IMR-90 (cell line): ENCODE measurements around the gene CSRP2. TPM values are rescaled to one million over a fixed set of nuclear protein-coding genes. Genes with fewer than 3 reads are reported as not detected.

Source experiments
- ATAC-seq: fragments of 200-7000 bp; cut with Tn5 transposase; 2 replicates; pipeline ENCODE4 v1.9.1; 2020; ENCODE audit warnings: low read depth, mild to moderate bottlenecking, moderate library complexity
- BruUV-seq: library from RNA; stranded (reverse); fragments of 400-500 nt; replicated peaks from 2 replicates; lab custom pipeline; 2021; lab: Mats Ljungman, UMichigan
- CTCF ChIA-PET: fragments of 300-600 bp; formaldehyde crosslinking; extraction: SDS; loops from one replicate; lab custom pipeline; 2021; ENCODE audit warnings: antibody characterized with exemption; lab: Yijun Ruan, JAX
- POLR2A ChIA-PET: fragments of 300-600 bp; sonication (Branson Sonifier 250); formaldehyde crosslinking; loops from one replicate; lab custom pipeline; 2022; ENCODE audit warnings: antibody characterized with exemption; ENCODE audit not compliant: unreplicated experiment; lab: Charles Lee
- DNase-seq: peaks from one replicate; pipeline ENCODE4 v3.0.0; 2013
- H2AFZ ChIP-seq: replicated peaks from 2 replicates; pipeline ENCODE3; 2013; ENCODE audit warnings: low read length, mild to moderate bottlenecking; ENCODE audit not compliant: poor library complexity
- H2AK5ac ChIP-seq: 2 replicates; pipeline ENCODE4 v1.6.1; 2013; ENCODE audit warnings: low read depth, low read length, inconsistent platforms
- H2AK9ac ChIP-seq: replicated peaks from 2 replicates; pipeline ENCODE3; 2013; ENCODE audit warnings: mild to moderate bottlenecking, low read depth, low read length, moderate library complexity; ENCODE audit not compliant: poor library complexity
- H2BK120ac ChIP-seq: 2 replicates; pipeline ENCODE4 v1.6.1; 2013; ENCODE audit warnings: low read depth, low read length, inconsistent platforms
- H2BK15ac ChIP-seq: 3 replicates; pipeline ENCODE4 v1.6.1; 2013; ENCODE audit warnings: low read depth, low read length, inconsistent platforms
- H2BK20ac ChIP-seq: 2 replicates; pipeline ENCODE4 v1.6.1; 2013; ENCODE audit warnings: low read depth, mild to moderate bottlenecking, inconsistent platforms, low read length, moderate library complexity
- H2BK5ac ChIP-seq: 2 replicates; pipeline ENCODE4 v1.6.1; 2013; ENCODE audit warnings: mild to moderate bottlenecking, low read depth, low read length, inconsistent platforms; ENCODE audit not compliant: poor library complexity, severe bottlenecking
- H3K14ac ChIP-seq: replicated peaks from 2 replicates; pipeline ENCODE4 v1.6.1; 2013; ENCODE audit warnings: low read depth, low read length, inconsistent platforms
- H3K18ac ChIP-seq: 2 replicates; pipeline ENCODE4 v1.6.1; 2013; ENCODE audit warnings: low read depth, low read length, control low read depth
- H3K23ac ChIP-seq: 2 replicates; pipeline ENCODE4 v1.6.1; 2013; ENCODE audit warnings: low read depth, low read length, inconsistent platforms
- H3K27ac ChIP-seq: 2 replicates; pipeline ENCODE4 v1.5.1; 2013; ENCODE audit warnings: mild to moderate bottlenecking, control low read depth, low read length; ENCODE audit not compliant: insufficient read depth
- H3K27me3 ChIP-seq: 2 replicates; pipeline ENCODE4 v1.6.1; 2013; ENCODE audit warnings: low read length; ENCODE audit not compliant: control insufficient read depth, insufficient read depth
- H3K36me3 ChIP-seq: 2 replicates; pipeline ENCODE4 v1.6.1; 2013; ENCODE audit warnings: low read length, mixed read lengths; ENCODE audit not compliant: control insufficient read depth, insufficient read depth
- H3K4ac ChIP-seq: 2 replicates; pipeline ENCODE4 v1.6.1; 2013; ENCODE audit warnings: low read depth, low read length, inconsistent platforms
- H3K4me1 ChIP-seq: 2 replicates; pipeline ENCODE4 v1.6.1; 2013; ENCODE audit warnings: low read length, mixed read lengths; ENCODE audit not compliant: control insufficient read depth, insufficient read depth
- H3K4me2 ChIP-seq: 2 replicates; pipeline ENCODE4 v1.6.1; 2013; ENCODE audit warnings: low read depth, mild to moderate bottlenecking, control low read depth, low read length, moderate library complexity
- H3K4me3 ChIP-seq: 2 replicates; pipeline ENCODE4 v1.5.1; 2013; ENCODE audit warnings: low read depth, mild to moderate bottlenecking, control low read depth, low read length, moderate library complexity; ENCODE audit not compliant: insufficient read depth
- H3K56ac ChIP-seq: 2 replicates; pipeline ENCODE4 v1.6.1; 2013; ENCODE audit warnings: low read length, inconsistent platforms; ENCODE audit not compliant: insufficient read depth; ENCODE audit errors: extremely low read depth
- H3K79me1 ChIP-seq, 2 experiments: 2 replicates each; pipeline ENCODE4 v1.6.1; 2013; ENCODE audit warnings: low read length in 2 of 2, inconsistent platforms in 1 of 2, low read depth in 1 of 2
- H3K9ac ChIP-seq: 2 replicates; pipeline ENCODE4 v1.6.1; 2013; ENCODE audit warnings: low read depth, low read length, control low read depth
- H3K9me1 ChIP-seq: 2 replicates; pipeline ENCODE4 v1.6.1; 2013; ENCODE audit warnings: low read length, inconsistent platforms; ENCODE audit not compliant: insufficient read depth
- H3K9me3 ChIP-seq: 2 replicates; pipeline ENCODE4 v1.6.1; 2013; ENCODE audit warnings: low read length; ENCODE audit not compliant: control insufficient read depth, insufficient read depth
- H4K20me1 ChIP-seq: 2 replicates; pipeline ENCODE4 v1.6.1; 2013; ENCODE audit warnings: low read length, inconsistent platforms; ENCODE audit not compliant: insufficient read depth
- H4K5ac ChIP-seq: 2 replicates; pipeline ENCODE4 v1.6.1; 2013; ENCODE audit warnings: mild to moderate bottlenecking, low read depth, low read length, control low read depth
- H4K8ac ChIP-seq, 2 experiments: 2 replicates each; pipeline ENCODE4 v1.6.1; 2013; ENCODE audit warnings: low read depth in 2 of 2, low read length in 2 of 2, control low read depth in 1 of 2, inconsistent platforms in 1 of 2
- H4K91ac ChIP-seq: 2 replicates; pipeline ENCODE4 v1.6.1; 2013; ENCODE audit warnings: low read depth, low read length, inconsistent platforms; ENCODE audit not compliant: insufficient read depth
- BHLHE40 ChIP-seq: fragments of 150-350 bp; IDR thresholded peaks from 2 replicates; pipeline ENCODE4 v1.6.1; 2016; ENCODE audit warnings: mild to moderate bottlenecking, low read depth, low read length
- CHD1 ChIP-seq: IDR thresholded peaks from 2 replicates; pipeline ENCODE4 v1.6.1; 2012; ENCODE audit warnings: low read depth, low read length, improper control_type of control experiment
- FOS ChIP-seq: fragments of 150-350 bp; IDR thresholded peaks from 2 replicates; pipeline ENCODE4 v1.6.1; 2016; ENCODE audit warnings: low read depth, low read length
- MAFK ChIP-seq: IDR thresholded peaks from 2 replicates; pipeline ENCODE4 v1.6.1; 2012; ENCODE audit warnings: low read depth, low read length, improper control_type of control experiment
- NFE2L2 ChIP-seq: fragments of 150-350 bp; IDR thresholded peaks from 2 replicates; pipeline ENCODE4 v1.6.1; 2016; ENCODE audit warnings: low read depth, mild to moderate bottlenecking, low read length
- POLR2A ChIP-seq: IDR thresholded peaks from 2 replicates; pipeline ENCODE4 v1.6.1; 2012; ENCODE audit warnings: mild to moderate bottlenecking, low read depth, low read length
- RAD21 ChIP-seq: IDR thresholded peaks from 2 replicates; pipeline ENCODE4 v1.6.1; 2012; ENCODE audit warnings: low read length, improper control_type of control experiment
- RCOR1 ChIP-seq: IDR thresholded peaks from 2 replicates; pipeline ENCODE4 v1.6.1; 2012; ENCODE audit warnings: mild to moderate bottlenecking, low read length, improper control_type of control experiment; ENCODE audit not compliant: insufficient replicate concordance
- SMC3 ChIP-seq: fragments of 150-350 bp; IDR thresholded peaks from 2 replicates; pipeline ENCODE4 v1.6.1; 2016; ENCODE audit warnings: low read depth, mild to moderate bottlenecking, antibody characterized with exemption, low read length, moderate library complexity
- dilution Hi-C: fragments of 300-500 bp; cut with HindIII; formaldehyde crosslinking; loops from one replicate; pipeline ENCODE4 v1.14.3; 2018; ENCODE audit warnings: low sequenced_read_pairs; ENCODE audit not compliant: unreplicated experiment
- in situ Hi-C: fragments of 300-500 bp; cut with MboI; formaldehyde crosslinking; loops from 3 replicates; pipeline ENCODE4 v1.14.3; 2019; ENCODE audit warnings: low sequenced_read_pairs, inconsistent platforms, mixed read lengths
- intact Hi-C: fragments of 100-400 bp; cut with micrococcal nuclease; formaldehyde crosslinking; loops from 2 replicates; pipeline ENCODE4 v1.10.0; 2022
- polyA plus RNA-seq, 3 experiments: library from polyadenylated mRNA; depleted of rRNA; stranded (reverse); fragments of >200 nt; gene quantifications; 2 replicates each; pipeline ENCODE4 v1.2.3, GENCODE V29; 2012; ENCODE audit warnings: low replicate concordance in 1 of 3
- total RNA-seq: library from RNA; depleted of rRNA; stranded (reverse); fragments of >200 nt; gene quantifications from 2 replicates; pipeline ENCODE4 v1.2.3, GENCODE V29; 2012
- TF ChIP-seq, protein P1 (sequence below): conservative IDR thresholded peaks from 2 replicates; pipeline ENCODE4 v1.5.1; 2012; ENCODE audit warnings: mild to moderate bottlenecking, low read depth, low read length, improper control_type of control experiment

The CSRP2 gene
- total and polyA plus RNA-seq, 2 of the 4 experiments (the other 2 are of a cell fraction): 156 to 179 TPM

DNA sequence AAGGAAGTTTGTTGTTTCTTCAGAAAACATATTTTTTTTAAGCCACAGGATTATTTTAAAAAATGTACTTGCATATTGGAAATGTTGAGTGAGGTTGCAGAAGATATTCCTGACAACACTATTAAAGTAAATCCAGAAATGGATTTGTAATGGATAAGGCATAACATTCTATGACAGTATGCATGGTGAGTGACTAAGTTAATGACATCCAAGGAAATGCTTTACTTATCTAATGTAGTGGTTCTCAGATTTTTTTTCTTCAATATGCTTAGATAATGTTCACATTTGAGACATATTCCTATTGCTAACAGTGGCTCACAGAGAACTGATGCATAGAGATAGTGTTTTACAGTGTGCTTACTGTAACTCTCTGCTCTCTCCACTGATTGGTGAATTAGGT is 65.6 kb downstream of the CSRP2 start:
- TF ChIP-seq SMC3 (no peak), MAFK (no peak), CHD1 (no peak), BHLHE40 (no peak), NFE2L2 (no peak), RAD21 (no peak), RCOR1 (no peak), POLR2A (no peak), FOS (no peak)
- TF ChIP-seq, protein P1, sequence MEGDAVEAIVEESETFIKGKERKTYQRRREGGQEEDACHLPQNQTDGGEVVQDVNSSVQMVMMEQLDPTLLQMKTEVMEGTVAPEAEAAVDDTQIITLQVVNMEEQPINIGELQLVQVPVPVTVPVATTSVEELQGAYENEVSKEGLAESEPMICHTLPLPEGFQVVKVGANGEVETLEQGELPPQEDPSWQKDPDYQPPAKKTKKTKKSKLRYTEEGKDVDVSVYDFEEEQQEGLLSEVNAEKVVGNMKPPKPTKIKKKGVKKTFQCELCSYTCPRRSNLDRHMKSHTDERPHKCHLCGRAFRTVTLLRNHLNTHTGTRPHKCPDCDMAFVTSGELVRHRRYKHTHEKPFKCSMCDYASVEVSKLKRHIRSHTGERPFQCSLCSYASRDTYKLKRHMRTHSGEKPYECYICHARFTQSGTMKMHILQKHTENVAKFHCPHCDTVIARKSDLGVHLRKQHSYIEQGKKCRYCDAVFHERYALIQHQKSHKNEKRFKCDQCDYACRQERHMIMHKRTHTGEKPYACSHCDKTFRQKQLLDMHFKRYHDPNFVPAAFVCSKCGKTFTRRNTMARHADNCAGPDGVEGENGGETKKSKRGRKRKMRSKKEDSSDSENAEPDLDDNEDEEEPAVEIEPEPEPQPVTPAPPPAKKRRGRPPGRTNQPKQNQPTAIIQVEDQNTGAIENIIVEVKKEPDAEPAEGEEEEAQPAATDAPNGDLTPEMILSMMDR: no peak
- Histone ChIP-seq H2BK5ac (no peak overlapping the region), H3K9me1 (no peaks in the 10 kb centered on the region), H3K79me1 (peaks cover 6 to 8% of the 10 kb centered on the region in 2 experiments; a peak in 3 of 4 replicates), H3K18ac (no peak overlapping the region), H3K36me3 (peaks cover 3% of the 10 kb centered on the region), H3K4me2 (no peak overlapping the region), H3K9ac (no peak overlapping the region), H3K56ac (no peak overlapping the region), H2BK120ac (no peak overlapping the region), H4K20me1 (no peaks in the 10 kb centered on the region), H2AK9ac (no peak overlapping the region), H4K8ac (no peak overlapping the region), H3K14ac (no peak overlapping the region), H3K27me3 (no peaks in the 10 kb centered on the region), H4K5ac (no peak overlapping the region), H3K9me3 (no peaks in the 10 kb centered on the region), H4K91ac (no peak overlapping the region), H3K27ac (no peak overlapping the region), H2BK15ac (no peak overlapping the region), H3K4me1 (no peaks in the 10 kb centered on the region; the same call in 1 of the 2 replicates), H3K4ac (no peak overlapping the region), H2AK5ac (no peak overlapping the region), H2BK20ac (no peak overlapping the region), H3K23ac (no peak overlapping the region), H2AFZ (no peak overlapping the region), H3K4me3 (no peak overlapping the region)
- no TSS peak for BruUV-seq
- ChIA-PET CTCF (interaction anchor here (1.2 kb wide), 1 partner anchor 8 kb away, joined by 4 read pairs; no protein-coding TSS in a partner anchor), POLR2A (no interaction called here)
- intact Hi-C loops (no loop called here), dilution Hi-C loops (no loop called here), in situ Hi-C loops (no loop called here)
- DNase-seq (peak; percentile 42), ATAC-seq (no peak; the same call in 1 of the 2 replicates)
